Measurements from ENCODE around the gene MTERF4.

DNA sequence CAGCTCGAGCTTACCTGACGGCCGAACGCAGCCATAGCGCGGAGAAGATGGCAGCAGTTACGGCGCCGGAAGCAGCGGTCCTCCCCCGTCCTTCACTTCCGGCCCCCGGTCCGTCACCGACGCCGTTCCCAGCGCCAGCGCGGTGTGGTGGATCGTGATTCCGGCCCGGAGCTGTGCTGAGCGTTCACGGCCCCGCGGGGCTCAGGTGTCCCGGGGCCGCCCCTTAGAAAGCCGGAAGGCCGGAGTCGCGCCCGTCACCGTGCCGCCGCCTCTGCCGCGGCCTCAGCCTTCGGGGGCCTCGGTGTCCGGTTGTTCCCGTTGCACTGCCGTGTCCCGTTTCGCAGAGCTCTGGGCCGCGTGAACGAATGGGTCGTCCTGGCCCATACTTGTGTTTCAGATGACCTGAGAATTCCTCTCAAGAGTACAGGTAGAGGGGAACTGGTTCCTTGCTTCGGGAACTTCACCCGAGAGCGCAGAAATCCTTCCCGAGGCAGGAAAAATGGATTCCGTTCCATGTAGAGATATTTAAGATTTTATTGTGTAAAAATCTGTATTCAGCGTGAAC, at the start of gene MTERF4:
- TF ChIP-seq, protein P1, sequence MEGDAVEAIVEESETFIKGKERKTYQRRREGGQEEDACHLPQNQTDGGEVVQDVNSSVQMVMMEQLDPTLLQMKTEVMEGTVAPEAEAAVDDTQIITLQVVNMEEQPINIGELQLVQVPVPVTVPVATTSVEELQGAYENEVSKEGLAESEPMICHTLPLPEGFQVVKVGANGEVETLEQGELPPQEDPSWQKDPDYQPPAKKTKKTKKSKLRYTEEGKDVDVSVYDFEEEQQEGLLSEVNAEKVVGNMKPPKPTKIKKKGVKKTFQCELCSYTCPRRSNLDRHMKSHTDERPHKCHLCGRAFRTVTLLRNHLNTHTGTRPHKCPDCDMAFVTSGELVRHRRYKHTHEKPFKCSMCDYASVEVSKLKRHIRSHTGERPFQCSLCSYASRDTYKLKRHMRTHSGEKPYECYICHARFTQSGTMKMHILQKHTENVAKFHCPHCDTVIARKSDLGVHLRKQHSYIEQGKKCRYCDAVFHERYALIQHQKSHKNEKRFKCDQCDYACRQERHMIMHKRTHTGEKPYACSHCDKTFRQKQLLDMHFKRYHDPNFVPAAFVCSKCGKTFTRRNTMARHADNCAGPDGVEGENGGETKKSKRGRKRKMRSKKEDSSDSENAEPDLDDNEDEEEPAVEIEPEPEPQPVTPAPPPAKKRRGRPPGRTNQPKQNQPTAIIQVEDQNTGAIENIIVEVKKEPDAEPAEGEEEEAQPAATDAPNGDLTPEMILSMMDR (IDR thresholded peaks at IDR 0.05), result no peak
- TF ChIP-seq POLR2A (IDR thresholded peaks at IDR 0.05) (peak in 1 of 2 donors; percentile 27), EP300 (IDR thresholded peaks at IDR 0.05) (no peak)
